Measurements from ENCODE around the gene APEH. TPM values are rescaled to one million over a fixed set of nuclear protein-coding genes. Genes with fewer than 3 reads are reported as not detected.

Gene APEH
- total and polyA plus RNA-seq, 9 of the 15 experiments (the other 6 are each of a cell fraction or from before 2014, with no cell fraction given), result 70.9 to 177 (median 117) TPM

DNA sequence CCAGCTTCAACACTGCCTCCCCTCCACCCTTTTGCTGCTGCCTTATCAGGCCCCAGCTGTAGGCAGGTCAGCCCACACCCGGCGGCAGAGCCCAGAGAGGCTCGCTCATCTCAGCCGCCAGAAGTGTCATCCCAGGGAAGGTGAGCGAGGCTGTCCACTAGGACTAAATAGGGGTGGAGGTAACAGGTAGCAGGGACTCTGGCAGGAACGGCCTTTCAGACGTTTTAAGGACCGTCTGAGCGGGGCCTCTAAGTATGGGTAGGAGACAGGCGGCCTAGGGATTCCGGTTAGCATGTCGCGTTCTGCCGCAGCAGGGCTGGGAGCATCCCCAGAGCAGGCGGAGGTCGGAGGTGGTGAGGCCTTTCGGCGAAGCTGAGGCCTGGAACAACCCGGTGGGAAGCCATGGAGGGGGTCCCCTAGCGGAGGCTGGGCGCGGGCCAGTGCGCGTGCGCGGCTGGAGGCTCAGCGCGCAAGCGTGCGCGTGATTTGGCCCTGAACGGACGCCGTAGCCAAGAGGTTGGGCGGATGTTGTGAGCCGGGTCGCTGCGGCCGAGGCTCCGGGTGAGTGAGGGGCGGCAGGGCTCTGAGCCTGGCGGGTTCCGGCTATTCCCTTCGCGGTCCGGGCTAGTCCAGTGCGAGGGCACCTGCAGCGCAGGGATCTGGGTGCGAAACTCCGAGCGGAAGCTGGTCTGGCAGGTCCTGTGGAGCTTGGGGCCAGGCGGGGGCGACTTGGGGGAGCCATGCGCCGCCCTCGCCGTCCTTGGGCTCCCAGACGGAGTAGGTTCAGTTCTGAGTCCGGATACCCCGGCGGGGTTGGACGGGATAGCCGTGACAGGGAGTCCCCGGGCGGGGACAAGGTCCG is 15.1 kb downstream of the APEH start, which contains the start of the genes MST1 and RNF123 (continued):
- TF ChIP-seq, protein P1, sequence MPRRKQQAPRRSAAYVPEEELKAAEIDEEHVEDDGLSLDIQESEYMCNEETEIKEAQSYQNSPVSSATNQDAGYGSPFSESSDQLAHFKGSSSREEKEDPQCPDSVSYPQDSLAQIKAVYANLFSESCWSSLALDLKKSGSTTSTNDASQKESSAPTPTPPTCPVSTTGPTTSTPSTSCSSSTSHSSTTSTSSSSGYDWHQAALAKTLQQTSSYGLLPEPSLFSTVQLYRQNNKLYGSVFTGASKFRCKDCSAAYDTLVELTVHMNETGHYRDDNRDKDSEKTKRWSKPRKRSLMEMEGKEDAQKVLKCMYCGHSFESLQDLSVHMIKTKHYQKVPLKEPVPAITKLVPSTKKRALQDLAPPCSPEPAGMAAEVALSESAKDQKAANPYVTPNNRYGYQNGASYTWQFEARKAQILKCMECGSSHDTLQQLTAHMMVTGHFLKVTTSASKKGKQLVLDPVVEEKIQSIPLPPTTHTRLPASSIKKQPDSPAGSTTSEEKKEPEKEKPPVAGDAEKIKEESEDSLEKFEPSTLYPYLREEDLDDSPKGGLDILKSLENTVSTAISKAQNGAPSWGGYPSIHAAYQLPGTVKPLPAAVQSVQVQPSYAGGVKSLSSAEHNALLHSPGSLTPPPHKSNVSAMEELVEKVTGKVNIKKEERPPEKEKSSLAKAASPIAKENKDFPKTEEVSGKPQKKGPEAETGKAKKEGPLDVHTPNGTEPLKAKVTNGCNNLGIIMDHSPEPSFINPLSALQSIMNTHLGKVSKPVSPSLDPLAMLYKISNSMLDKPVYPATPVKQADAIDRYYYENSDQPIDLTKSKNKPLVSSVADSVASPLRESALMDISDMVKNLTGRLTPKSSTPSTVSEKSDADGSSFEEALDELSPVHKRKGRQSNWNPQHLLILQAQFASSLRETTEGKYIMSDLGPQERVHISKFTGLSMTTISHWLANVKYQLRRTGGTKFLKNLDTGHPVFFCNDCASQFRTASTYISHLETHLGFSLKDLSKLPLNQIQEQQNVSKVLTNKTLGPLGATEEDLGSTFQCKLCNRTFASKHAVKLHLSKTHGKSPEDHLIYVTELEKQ (CRISPR knock-in tag; IDR thresholded peaks at IDR 0.05), result 0 out of 2 replicates have a peak, but pooled peaks have one; percentile 14
- TF ChIP-seq ZNF445 (CRISPR knock-in tag; IDR thresholded peaks at IDR 0.05; ENCODE audit: low read depth), result no peak
- no peak for TF ChIP-seq HNRNPUL1 (IDR thresholded peaks at IDR 0.05; ENCODE audit: low read length)
- no peak for TF ChIP-seq ZNF324 (CRISPR knock-in tag; IDR thresholded peaks at IDR 0.05)
- no peak for TF ChIP-seq ZNF79 (CRISPR knock-in tag; IDR thresholded peaks at IDR 0.05; ENCODE audit: low read depth)
- peak; percentile 74 for TF ChIP-seq CBFA2T3 (IDR thresholded peaks at IDR 0.05)
- TF ChIP-seq ZNF23 (CRISPR knock-in tag; IDR thresholded peaks at IDR 0.05), result no peak
- TF ChIP-seq, protein P2, sequence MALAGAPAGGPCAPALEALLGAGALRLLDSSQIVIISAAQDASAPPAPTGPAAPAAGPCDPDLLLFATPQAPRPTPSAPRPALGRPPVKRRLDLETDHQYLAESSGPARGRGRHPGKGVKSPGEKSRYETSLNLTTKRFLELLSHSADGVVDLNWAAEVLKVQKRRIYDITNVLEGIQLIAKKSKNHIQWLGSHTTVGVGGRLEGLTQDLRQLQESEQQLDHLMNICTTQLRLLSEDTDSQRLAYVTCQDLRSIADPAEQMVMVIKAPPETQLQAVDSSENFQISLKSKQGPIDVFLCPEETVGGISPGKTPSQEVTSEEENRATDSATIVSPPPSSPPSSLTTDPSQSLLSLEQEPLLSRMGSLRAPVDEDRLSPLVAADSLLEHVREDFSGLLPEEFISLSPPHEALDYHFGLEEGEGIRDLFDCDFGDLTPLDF (CRISPR knock-in tag; IDR thresholded peaks at IDR 0.05), result no peak
- no peak for TF ChIP-seq SP2 (IDR thresholded peaks at IDR 0.05; ENCODE audit: extremely low read depth, low read depth, low read length, poor library complexity, severe bottlenecking)
- TF ChIP-seq HDAC3 (IDR thresholded peaks at IDR 0.05; ENCODE audit: borderline replicate concordance, partially characterized antibody), result no peak
- TF ChIP-seq, protein P3, sequence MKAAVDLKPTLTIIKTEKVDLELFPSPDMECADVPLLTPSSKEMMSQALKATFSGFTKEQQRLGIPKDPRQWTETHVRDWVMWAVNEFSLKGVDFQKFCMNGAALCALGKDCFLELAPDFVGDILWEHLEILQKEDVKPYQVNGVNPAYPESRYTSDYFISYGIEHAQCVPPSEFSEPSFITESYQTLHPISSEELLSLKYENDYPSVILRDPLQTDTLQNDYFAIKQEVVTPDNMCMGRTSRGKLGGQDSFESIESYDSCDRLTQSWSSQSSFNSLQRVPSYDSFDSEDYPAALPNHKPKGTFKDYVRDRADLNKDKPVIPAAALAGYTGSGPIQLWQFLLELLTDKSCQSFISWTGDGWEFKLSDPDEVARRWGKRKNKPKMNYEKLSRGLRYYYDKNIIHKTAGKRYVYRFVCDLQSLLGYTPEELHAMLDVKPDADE (conservative IDR thresholded peaks at IDR 0.05; ENCODE audit: control insufficient read depth, low read depth, low read length), result no peak; the same call in 1 of the 2 replicates
- TF ChIP-seq ZKSCAN1 (IDR thresholded peaks at IDR 0.05; ENCODE audit: low read depth, low read length), result no peak; the same call in 1 of the 2 replicates
- TF ChIP-seq, protein P4, sequence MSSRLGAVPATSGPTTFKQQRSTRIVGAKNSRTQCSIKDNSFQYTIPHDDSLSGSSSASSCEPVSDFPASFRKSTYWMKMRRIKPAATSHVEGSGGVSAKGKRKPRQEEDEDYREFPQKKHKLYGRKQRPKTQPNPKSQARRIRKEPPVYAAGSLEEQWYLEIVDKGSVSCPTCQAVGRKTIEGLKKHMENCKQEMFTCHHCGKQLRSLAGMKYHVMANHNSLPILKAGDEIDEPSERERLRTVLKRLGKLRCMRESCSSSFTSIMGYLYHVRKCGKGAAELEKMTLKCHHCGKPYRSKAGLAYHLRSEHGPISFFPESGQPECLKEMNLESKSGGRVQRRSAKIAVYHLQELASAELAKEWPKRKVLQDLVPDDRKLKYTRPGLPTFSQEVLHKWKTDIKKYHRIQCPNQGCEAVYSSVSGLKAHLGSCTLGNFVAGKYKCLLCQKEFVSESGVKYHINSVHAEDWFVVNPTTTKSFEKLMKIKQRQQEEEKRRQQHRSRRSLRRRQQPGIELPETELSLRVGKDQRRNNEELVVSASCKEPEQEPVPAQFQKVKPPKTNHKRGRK (tag; IDR thresholded peaks at IDR 0.05), result no peak
- peak in 1 of 2 experiments; percentile 33; a peak in 1 of 4 replicates for TF ChIP-seq RCOR1 (IDR thresholded peaks at IDR 0.05; ENCODE audit: borderline replicate concordance in 1 of 2, low read depth in 2 of 2, low read length in 2 of 2)
- TF ChIP-seq DDX20 (tag; IDR thresholded peaks at IDR 0.05; ENCODE audit: low read depth), result no peak
- TF ChIP-seq, protein P5, sequence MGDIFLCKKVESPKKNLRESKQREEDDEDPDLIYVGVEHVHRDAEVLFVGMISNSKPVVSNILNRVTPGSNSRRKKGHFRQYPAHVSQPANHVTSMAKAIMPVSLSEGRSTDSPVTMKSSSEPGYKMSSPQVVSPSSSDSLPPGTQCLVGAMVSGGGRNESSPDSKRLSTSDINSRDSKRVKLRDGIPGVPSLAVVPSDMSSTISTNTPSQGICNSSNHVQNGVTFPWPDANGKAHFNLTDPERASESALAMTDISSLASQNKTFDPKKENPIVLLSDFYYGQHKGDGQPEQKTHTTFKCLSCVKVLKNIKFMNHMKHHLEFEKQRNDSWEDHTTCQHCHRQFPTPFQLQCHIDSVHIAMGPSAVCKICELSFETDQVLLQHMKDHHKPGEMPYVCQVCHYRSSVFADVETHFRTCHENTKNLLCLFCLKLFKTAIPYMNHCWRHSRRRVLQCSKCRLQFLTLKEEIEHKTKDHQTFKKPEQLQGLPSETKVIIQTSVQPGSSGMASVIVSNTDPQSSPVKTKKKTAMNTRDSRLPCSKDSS (IDR thresholded peaks at IDR 0.05; ENCODE audit: low read depth, partially characterized antibody), result no peak
- 0 out of 2 replicates have a peak, but pooled peaks have one; percentile 41 for TF ChIP-seq ZBTB17 (CRISPR knock-in tag; IDR thresholded peaks at IDR 0.05)
